ENCODE data around the gene DIS3L2. TPM values are rescaled to one million over a fixed set of nuclear protein-coding genes. Genes with fewer than 3 reads are reported as not detected.
A peak's percentile ranks its signal among the peaks of the same experiment; 100 is the strongest.
"Not testable (repeated sequence)": the region's sequence is repeated elsewhere in the genome, so short reads cannot be mapped to it uniquely, and the experiment has no call there.

DIS3L2 gene
- polyA plus RNA-seq, 1 experiment = 8.2 TPM

DNA sequence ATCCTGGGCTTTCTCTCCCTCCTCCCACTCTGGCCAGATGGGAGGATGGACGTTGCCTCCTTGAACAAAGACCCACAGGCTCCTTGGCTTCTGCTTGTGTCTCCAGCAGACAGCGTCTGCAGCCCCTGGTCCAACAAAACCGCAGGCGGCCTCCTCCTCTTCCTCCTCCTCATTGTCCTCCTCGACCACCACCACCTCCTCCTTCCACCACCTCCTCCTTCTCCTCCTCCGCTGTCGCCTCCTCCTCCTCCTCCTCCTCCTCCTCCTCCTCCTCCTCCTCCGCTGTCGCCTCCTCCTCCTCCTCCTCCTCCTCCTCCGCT lies 371.4 kb downstream of the DIS3L2 start:
- no peak for DNase-seq (ENCODE audit: low read depth, low spot score)
- H3K4me3 ChIP-seq (ENCODE audit: low read depth, low read length) = no peak overlapping the region
- H3K27me3 ChIP-seq (ENCODE audit: control insufficient read depth, insufficient read depth, low read length) = no peaks in the 10 kb centered on the region
- TF ChIP-seq, protein P1, sequence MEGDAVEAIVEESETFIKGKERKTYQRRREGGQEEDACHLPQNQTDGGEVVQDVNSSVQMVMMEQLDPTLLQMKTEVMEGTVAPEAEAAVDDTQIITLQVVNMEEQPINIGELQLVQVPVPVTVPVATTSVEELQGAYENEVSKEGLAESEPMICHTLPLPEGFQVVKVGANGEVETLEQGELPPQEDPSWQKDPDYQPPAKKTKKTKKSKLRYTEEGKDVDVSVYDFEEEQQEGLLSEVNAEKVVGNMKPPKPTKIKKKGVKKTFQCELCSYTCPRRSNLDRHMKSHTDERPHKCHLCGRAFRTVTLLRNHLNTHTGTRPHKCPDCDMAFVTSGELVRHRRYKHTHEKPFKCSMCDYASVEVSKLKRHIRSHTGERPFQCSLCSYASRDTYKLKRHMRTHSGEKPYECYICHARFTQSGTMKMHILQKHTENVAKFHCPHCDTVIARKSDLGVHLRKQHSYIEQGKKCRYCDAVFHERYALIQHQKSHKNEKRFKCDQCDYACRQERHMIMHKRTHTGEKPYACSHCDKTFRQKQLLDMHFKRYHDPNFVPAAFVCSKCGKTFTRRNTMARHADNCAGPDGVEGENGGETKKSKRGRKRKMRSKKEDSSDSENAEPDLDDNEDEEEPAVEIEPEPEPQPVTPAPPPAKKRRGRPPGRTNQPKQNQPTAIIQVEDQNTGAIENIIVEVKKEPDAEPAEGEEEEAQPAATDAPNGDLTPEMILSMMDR (IDR thresholded peaks at IDR 0.05; ENCODE audit: low read depth, low read length) = no peak
- POLR2A ChIA-PET = no interaction called here
- CTCF ChIA-PET = interaction anchor here (0.9 kb wide), 1 partner anchor 59 kb away, joined by 6 read pairs; no protein-coding TSS in a partner anchor
- no peak overlapping the region for H3K27ac ChIP-seq (ENCODE audit: low read depth, low read length)
- no peaks in the 10 kb centered on the region for H3K9me3 ChIP-seq (ENCODE audit: control insufficient read depth, insufficient read depth, low read length)

DNA sequence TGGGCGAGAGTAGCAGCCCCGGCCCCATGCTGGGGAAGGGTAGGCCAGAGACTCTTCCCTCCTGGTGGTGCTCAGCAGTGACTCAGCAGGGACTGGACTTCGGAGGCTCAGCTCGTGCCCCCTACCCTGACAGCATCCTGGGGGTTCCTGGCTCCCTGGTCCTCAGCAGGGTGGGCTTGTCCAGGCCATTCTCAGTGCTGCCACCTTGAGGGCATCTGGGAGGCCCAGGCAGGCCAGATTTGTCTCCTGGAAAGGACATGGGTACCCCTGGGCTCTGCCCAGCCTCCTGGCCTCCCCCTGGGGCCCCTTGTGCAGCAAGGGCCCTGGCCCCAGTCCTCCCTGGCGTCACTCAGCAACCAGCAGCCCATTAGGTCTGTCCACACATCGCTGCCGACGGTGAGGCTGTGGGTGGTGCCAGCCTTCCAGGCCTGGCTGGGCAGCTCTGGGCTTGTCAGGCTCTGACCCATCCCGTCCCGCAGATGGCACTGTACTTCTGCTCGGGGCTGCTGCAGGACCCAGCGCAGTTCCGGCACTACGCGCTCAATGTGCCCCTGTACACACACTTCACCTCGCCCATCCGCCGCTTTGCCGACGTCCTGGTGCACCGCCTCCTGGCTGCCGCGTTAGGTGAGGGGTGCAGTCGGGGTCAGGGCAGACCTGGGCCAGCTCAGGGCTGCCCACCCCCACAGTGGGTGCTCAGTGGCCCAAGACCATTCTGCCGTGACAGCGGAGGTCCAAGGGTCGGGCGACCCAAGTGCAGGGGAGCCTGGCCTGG lies 372.0 kb downstream of the DIS3L2 start:
- ChIA-PET POLR2A (interaction anchor here (0.6 kb wide), 1 partner anchor 254 kb away, joined by 12 read pairs; no protein-coding TSS in a partner anchor), CTCF (interaction anchor here (0.6 to 0.9 kb wide), 3 partner anchors 59 to 434 kb away, joined by 3 to 6 read pairs (median 3); no protein-coding TSS in a partner anchor)
- H3K27me3 ChIP-seq (ENCODE audit: control insufficient read depth, insufficient read depth, low read length) = no peaks in the 10 kb centered on the region
- no peaks in the 10 kb centered on the region for H3K9me3 ChIP-seq (ENCODE audit: control insufficient read depth, insufficient read depth, low read length)
- no peak for DNase-seq (ENCODE audit: low read depth, low spot score)
- TF ChIP-seq, protein P1 (IDR thresholded peaks at IDR 0.05; ENCODE audit: low read depth, low read length) = peak; percentile 53
- no peak overlapping the region for H3K27ac ChIP-seq (ENCODE audit: low read depth, low read length)
- H3K4me3 ChIP-seq (ENCODE audit: low read depth, low read length) = no peak overlapping the region

DNA sequence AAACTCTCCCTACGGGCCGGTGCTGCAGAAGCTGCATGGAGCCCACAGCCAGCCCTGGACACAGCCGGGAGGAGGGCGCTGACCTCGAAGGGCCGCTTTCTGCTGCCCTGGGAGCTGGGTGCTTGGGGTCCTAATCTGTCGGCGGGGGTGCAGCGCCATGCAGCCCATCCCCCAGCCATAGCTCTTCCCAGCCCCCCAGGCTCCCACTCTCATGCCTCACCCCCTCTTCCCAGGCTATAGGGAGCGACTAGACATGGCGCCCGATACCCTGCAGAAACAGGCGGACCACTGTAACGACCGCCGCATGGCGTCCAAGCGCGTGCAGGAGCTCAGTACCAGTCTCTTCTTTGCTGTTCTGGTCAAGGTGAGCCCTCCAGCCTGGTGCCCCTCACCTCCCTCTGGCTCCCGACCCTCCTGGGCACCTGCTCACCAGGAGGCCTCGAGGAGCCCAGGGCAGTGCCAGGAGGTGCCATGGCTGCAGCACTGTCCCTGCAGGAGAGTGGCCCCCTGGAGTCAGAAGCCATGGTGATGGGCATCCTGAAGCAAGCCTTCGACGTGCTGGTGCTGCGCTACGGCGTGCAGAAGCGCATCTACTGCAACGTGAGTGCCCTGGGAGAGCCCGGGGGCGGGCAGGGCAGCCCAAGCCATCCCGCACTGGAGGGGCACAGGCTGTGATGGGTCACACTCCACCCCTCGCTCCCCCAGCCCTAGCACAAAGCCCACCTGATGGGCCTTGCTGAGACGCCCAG lies 372.8 kb downstream of the DIS3L2 start:
- POLR2A ChIA-PET = not testable (repeated sequence)
- CTCF ChIA-PET = interaction anchor here (0.6 to 0.7 kb wide), 2 partner anchors 245 to 435 kb away, joined by 3 read pairs; no protein-coding TSS in a partner anchor

DNA sequence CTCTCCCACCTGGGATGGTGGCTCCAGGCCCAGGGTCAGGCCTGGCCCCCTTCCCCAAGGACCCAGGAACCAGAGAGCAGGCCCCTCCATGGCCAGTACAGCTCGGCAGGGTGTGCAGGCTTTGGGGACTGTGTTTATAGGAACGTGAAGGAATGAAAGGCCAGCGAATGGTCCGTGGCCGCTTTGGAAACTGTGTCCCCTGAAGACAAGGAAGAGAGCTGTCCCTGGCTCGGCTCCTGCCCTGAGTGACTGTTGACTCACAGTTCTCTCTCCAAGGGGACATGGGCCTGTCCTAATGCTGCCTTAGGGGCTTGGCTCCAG lies 373.3 kb downstream of the DIS3L2 start:
- DNase-seq (ENCODE audit: low read depth, low spot score); POLR2A ChIA-PET; H3K27me3 ChIP-seq (ENCODE audit: control insufficient read depth, insufficient read depth, low read length); H3K9me3 ChIP-seq (ENCODE audit: control insufficient read depth, insufficient read depth, low read length); H3K4me3 ChIP-seq (ENCODE audit: low read depth, low read length); H3K27ac ChIP-seq (ENCODE audit: low read depth, low read length): not testable (repeated sequence)
- CTCF ChIA-PET = interaction anchor here (1.9 kb wide), 1 partner anchor 10 kb away, joined by 5 read pairs; no protein-coding TSS in a partner anchor

More for the DNA sequence above, 372.8 kb downstream of the DIS3L2 start:
- H3K27ac ChIP-seq (ENCODE audit: low read depth, low read length); H3K9me3 ChIP-seq (ENCODE audit: control insufficient read depth, insufficient read depth, low read length); H3K27me3 ChIP-seq (ENCODE audit: control insufficient read depth, insufficient read depth, low read length); DNase-seq (ENCODE audit: low read depth, low spot score); H3K4me3 ChIP-seq (ENCODE audit: low read depth, low read length): not testable (repeated sequence)

DNA sequence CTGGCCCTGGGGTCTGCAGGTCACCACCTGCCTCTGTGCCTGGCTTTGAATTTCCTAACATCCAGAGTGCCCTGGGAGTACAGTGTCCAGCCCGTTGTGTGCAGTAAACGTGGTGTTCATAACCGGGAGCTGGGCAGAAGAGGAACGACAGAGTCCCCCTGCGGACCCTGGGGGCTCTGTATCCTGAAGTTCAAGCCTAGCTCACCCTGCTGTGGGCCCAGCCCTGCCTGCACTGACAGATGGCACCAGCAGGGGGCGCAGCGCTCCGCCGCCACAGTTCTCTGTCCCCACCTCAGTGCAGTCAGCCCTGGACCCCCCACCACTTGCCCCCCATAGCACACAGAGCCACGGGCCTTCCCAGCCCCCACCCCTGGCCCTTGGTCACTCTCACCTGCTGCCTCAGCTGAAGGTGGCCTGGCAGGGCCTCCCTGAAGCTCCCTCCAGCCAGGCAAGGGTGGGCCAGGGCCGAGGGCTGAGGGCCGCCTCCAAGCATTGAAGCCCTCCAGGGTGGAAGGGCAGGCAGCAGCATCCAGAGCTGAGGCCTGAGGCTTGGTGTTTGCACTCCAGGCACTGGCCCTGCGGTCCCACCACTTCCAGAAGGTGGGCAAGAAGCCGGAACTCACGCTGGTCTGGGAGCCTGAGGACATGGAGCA lies 373.8 kb downstream of the DIS3L2 start:
- H3K27ac ChIP-seq (ENCODE audit: low read depth, low read length); H3K9me3 ChIP-seq (ENCODE audit: control insufficient read depth, insufficient read depth, low read length); POLR2A ChIA-PET; H3K4me3 ChIP-seq (ENCODE audit: low read depth, low read length); DNase-seq (ENCODE audit: low read depth, low spot score); H3K27me3 ChIP-seq (ENCODE audit: control insufficient read depth, insufficient read depth, low read length): not testable (repeated sequence)
- CTCF ChIA-PET = interaction anchor here (0.6 to 1.9 kb wide), 5 partner anchors 10 to 525 kb away, joined by 3 to 6 read pairs (median 5); no protein-coding TSS in a partner anchor

DNA sequence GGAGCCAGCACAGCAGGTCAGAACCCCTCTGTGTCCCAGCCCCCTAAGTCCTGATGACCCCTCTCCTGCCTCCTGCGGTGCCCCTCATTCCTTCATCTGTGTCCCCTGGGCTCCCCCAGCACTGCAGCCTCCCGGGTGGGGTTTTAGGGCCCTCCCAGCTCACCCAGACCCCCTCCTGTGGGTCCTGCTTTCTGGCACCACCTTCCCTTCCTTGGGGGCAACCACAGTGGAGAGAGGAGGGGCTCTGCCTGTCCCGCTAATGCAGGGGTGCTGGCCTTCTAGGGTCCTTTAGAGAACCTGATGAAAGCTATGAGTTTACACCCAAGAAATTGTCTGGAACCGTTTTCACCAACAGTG lies 374.3 kb downstream of the DIS3L2 start:
- Histone ChIP-seq H3K27ac (ENCODE audit: low read depth, low read length) (no peak overlapping the region), H3K9me3 (ENCODE audit: control insufficient read depth, insufficient read depth, low read length) (no peaks in the 10 kb centered on the region; the same call in 1 of the 2 replicates), H3K27me3 (ENCODE audit: control insufficient read depth, insufficient read depth, low read length) (no peaks in the 10 kb centered on the region), H3K4me3 (ENCODE audit: low read depth, low read length) (no peak overlapping the region)
- TF ChIP-seq, protein P1 (IDR thresholded peaks at IDR 0.05; ENCODE audit: low read depth, low read length) = no peak
- CTCF ChIA-PET = interaction anchor here (0.6 to 1.9 kb wide), 5 partner anchors 9 to 525 kb away, joined by 3 to 6 read pairs (median 5); no protein-coding TSS in a partner anchor
- POLR2A ChIA-PET = no interaction called here
- DNase-seq (ENCODE audit: low read depth, low spot score) = no peak

Data from AG04450 (cell line).